Measurements from ENCODE around the gene LY6G6D. TPM values are rescaled to one million over a fixed set of nuclear protein-coding genes. Genes with fewer than 3 reads are reported as not detected.

Gene LY6G6D
- total and polyA plus RNA-seq, 2 of the 13 experiments (the other 11 are each of a cell fraction or from before 2014, with no cell fraction given): not detected

DNA sequence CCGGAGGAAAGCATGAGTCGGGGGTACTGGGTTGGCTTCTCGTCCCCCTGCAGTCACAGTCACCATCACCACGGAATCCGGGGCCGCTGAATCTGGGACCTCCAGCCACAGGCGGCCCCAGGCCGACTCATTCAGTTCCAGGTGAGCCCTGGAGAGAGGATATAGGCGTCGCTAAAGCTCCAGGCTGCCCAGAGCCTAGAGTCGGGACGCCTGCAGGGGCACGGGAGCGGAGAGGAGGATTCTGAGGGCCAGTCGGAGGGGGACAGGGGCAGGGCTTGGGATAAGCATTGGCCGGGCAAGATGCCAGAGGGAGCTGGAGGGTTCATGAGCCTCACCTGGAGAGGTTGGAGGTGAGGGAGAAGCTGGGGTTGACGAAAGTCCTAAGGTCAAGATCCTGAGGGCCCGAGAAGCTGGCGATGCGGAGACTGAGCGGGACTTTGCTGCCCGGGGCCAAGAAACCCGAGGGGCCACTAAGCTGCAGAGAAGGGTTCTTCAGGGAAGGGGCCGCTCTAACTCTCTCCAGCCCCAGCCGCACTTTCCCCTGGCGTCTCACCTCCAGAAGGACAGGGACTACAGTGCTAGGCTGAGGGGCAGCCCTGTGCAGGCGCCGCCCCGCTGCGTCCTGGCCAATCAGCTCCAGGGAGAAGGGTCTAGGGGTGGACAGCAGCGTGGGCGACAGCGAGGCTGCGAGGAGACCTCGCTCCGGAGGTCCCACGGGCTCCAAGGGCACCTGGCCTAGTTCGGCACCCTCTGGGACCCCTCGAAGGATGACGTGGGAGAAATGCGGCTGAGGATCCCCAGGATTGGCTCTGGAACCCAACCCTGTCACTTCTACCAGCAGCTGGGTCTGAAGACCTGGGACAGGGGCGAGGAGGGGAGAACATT lies 51.0 kb downstream of the LY6G6D start (continued):
- TF ChIP-seq, protein P1, sequence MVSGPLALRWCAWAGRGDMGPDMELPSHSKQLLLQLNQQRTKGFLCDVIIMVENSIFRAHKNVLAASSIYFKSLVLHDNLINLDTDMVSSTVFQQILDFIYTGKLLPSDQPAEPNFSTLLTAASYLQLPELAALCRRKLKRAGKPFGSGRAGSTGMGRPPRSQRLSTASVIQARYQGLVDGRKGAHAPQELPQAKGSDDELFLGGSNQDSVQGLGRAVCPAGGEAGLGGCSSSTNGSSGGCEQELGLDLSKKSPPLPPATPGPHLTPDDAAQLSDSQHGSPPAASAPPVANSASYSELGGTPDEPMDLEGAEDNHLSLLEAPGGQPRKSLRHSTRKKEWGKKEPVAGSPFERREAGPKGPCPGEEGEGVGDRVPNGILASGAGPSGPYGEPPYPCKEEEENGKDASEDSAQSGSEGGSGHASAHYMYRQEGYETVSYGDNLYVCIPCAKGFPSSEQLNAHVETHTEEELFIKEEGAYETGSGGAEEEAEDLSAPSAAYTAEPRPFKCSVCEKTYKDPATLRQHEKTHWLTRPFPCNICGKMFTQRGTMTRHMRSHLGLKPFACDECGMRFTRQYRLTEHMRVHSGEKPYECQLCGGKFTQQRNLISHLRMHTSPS (CRISPR knock-in tag; IDR thresholded peaks at IDR 0.05; ENCODE audit: low read depth): peak; percentile 72
- TF ChIP-seq ZNF264 (CRISPR knock-in tag; IDR thresholded peaks at IDR 0.05): no peak

DNA sequence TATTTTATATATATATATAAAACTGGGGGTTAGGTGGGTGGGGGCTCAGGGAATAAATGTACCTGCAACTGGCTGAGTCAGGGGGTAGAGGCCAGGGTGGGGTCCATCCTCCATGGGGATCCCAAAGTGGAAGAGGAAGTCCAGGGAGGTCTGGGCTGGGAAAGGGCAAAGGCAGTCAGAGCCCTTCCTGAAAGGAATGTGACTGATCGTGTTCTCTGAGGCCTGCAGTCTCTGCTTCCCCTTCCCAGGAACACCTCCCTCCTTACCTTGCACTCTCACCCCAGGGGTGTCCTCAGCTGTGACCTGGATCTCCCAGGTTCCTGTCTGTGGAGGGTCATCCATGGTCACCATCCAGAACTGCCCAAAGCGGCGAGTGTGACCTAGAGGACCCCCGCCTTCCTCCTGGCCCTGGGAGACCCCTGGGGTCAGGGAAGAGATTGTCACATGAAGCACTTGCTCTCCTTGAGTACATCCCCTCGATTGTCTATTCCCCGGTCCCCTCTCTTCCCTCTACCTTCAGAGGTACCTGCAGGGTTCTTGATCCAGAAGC lies 52.0 kb downstream of the LY6G6D start:
- Histone ChIP-seq H3K4me3 (replicated peaks in 1 of 3; ENCODE audit: insufficient read depth in 1 of 3, low read depth in 2 of 3, low read length in 3 of 3) (no peak overlapping the region), H3K27ac (ENCODE audit: extremely low read length, insufficient read depth, low read length) (no peak overlapping the region), H2AFZ (ENCODE audit: low read length) (no peak overlapping the region), H3K9me3 (ENCODE audit: low read length) (no peaks in the 10 kb centered on the region), H3K4me1 (ENCODE audit: insufficient read depth, low read length) (peaks cover 49% of the 10 kb centered on the region), H3K9ac (ENCODE audit: insufficient read depth, low read depth, low read length) (no peak overlapping the region), H3K27me3 (ENCODE audit: control insufficient read depth in 1 of 2, insufficient read depth in 2 of 2, low read length in 2 of 2) (no peaks in the 10 kb centered on the region), H3K79me2 (ENCODE audit: insufficient read depth, low read length) (no peaks in the 10 kb centered on the region), H3K4me2 (ENCODE audit: low read depth, low read length) (no peak overlapping the region), H3K36me3 (replicated peaks in 1 of 2; ENCODE audit: control insufficient read depth in 1 of 2, insufficient read depth in 2 of 2, low read length in 2 of 2) (no peaks in the 10 kb centered on the region), H4K20me1 (ENCODE audit: insufficient read depth, low read length) (no peaks in the 10 kb centered on the region)
- CTCF ChIA-PET (ENCODE audit: low intra/inter-chr PET ratio, low total read pairs): no interaction called here
- TF ChIP-seq TEAD3 (CRISPR knock-in tag; optimal IDR thresholded peaks at IDR 0.05; ENCODE audit: borderline replicate concordance) (peak; percentile 15), ZNF788 (CRISPR knock-in tag; IDR thresholded peaks at IDR 0.05; ENCODE audit: borderline replicate concordance) (no peak), CENPT (CRISPR knock-in tag; IDR thresholded peaks at IDR 0.05; ENCODE audit: low read depth) (no peak), RXRA (CRISPR knock-in tag; IDR thresholded peaks at IDR 0.05) (0 out of 2 replicates have a peak, but pooled peaks have one; percentile 26), SALL1 (CRISPR knock-in tag; IDR thresholded peaks at IDR 0.05) (0 out of 2 replicates have a peak, but pooled peaks have one; percentile 23)
- POLR2A ChIA-PET: interaction anchor here (0.7 to 2.3 kb wide), 13 partner anchors 10 to 116 kb away, joined by 3 to 172 read pairs (median 10); partner anchors contain the start of genes BAG6, CLIC1, DDAH2 and HSPA1A
- DNase-seq (ENCODE audit: low spot score): no peak
- no TSS peak for BruUV-seq (replicated peaks)
- 72% methylated on average over 6 of the region's 6 CpGs for WGBS (ENCODE audit: low lambda C conversion rate)
- intact Hi-C loops (cut with micrococcal nuclease; ENCODE audit: unreplicated experiment): no loop called here
- in situ Hi-C loops (cut with HindIII; ENCODE audit: extremely low pct_ligation_motif_present, low pct_unique_long_range_greater_than_20kb): loop anchor here (5.0 kb wide), 2 partner anchors 35 to 85 kb away; partner anchors contain the start of gene LY6G5C
- ATAC-seq: no peak
- no peak for FAIRE-seq

Small RNA genes within 50 kb of the gene (microRNA-seq; reads per million reads assigned to microRNA genes)
- not detected for gene MIR4646

Small RNA genes within 50 kb of the gene (small RNA-seq; reads per million reads assigned to genes)
- gene LY6G6D (ENCODE audit: insufficient read depth in 2 of 3, insufficient read length in 3 of 3, low read depth in 2 of 3, low replicate concordance in 1 of 3) (0 reads per million in 3 experiments), gene MIR4646 (ENCODE audit: insufficient read depth in 2 of 3, insufficient read length in 3 of 3, low read depth in 2 of 3, low replicate concordance in 1 of 3) (0 reads per million in 3 experiments), gene MSH5-SAPCD1 (ENCODE audit: insufficient read depth in 2 of 3, insufficient read length in 3 of 3, low read depth in 2 of 3, low replicate concordance in 1 of 3) (0 reads per million in 3 experiments), gene RNU6-850P (ENCODE audit: insufficient read depth in 2 of 3, insufficient read length in 3 of 3, low read depth in 2 of 3, low replicate concordance in 1 of 3) (0 to 0.33 (median 0) reads per million in 3 experiments), gene SAPCD1 (ENCODE audit: insufficient read depth in 2 of 3, insufficient read length in 3 of 3, low read depth in 2 of 3, low replicate concordance in 1 of 3) (0 to 0.10 (median 0) reads per million in 3 experiments)

Other genes starting within 250 kb of the LY6G6D start
Only the 30 nearest of the 41 such genes appear.
- gene LTA, start 143.1 kb upstream of the LY6G6D start, total RNA-seq (2016; rRNA removed; fragmentation: Illumina TruSeq; extraction: Trizol): not detected in 2 replicates
- gene LTA, start 143.1 kb upstream of the LY6G6D start, polyA plus RNA-seq (2011; rRNA removed): 0.09 TPM in 1 of 2 replicates, not detected in the other
- gene TNF, start 139.8 kb upstream of the LY6G6D start, total RNA-seq (2016; rRNA removed; fragmentation: Illumina TruSeq; extraction: Trizol): not detected in 2 replicates
- gene TNF, start 139.8 kb upstream of the LY6G6D start, polyA plus RNA-seq (2011; rRNA removed): not detected in 2 replicates
- 0.22 TPM in 1 of 2 replicates, not detected in the other for gene LTB, start 132.9 kb upstream of the LY6G6D start, total RNA-seq (2016; rRNA removed; fragmentation: Illumina TruSeq; extraction: Trizol)
- 0.09 and 0.30 TPM in 2 replicates for gene LTB, start 132.9 kb upstream of the LY6G6D start, polyA plus RNA-seq (2011; rRNA removed)
- gene LST1, start 129.1 kb upstream of the LY6G6D start, total RNA-seq (2016; rRNA removed; fragmentation: Illumina TruSeq; extraction: Trizol): not detected in 2 replicates
- gene LST1, start 129.1 kb upstream of the LY6G6D start, polyA plus RNA-seq (2011; rRNA removed): not detected in 2 replicates
- not detected in 2 replicates for gene NCR3, start 122.3 kb upstream of the LY6G6D start, total RNA-seq (2016; rRNA removed; fragmentation: Illumina TruSeq; extraction: Trizol)
- gene NCR3, start 122.3 kb upstream of the LY6G6D start, polyA plus RNA-seq (2011; rRNA removed): not detected in 2 replicates
- not detected in 2 replicates for gene AIF1, start 100.1 kb upstream of the LY6G6D start, total RNA-seq (2016; rRNA removed; fragmentation: Illumina TruSeq; extraction: Trizol)
- 1.4 and 1.5 TPM in 2 replicates for gene AIF1, start 100.1 kb upstream of the LY6G6D start, polyA plus RNA-seq (2011; rRNA removed)
- 37.2 and 38.9 TPM in 2 replicates for gene PRRC2A, start 94.6 kb upstream of the LY6G6D start, total RNA-seq (2016; rRNA removed; fragmentation: Illumina TruSeq; extraction: Trizol)
- gene PRRC2A, start 94.6 kb upstream of the LY6G6D start, polyA plus RNA-seq (2011; rRNA removed): 47.4 and 60.5 TPM in 2 replicates
- gene BAG6, start 62.7 kb upstream of the LY6G6D start, total RNA-seq (2016; rRNA removed; fragmentation: Illumina TruSeq; extraction: Trizol): 169 and 190 TPM in 2 replicates
- 157 and 184 TPM in 2 replicates for gene BAG6, start 62.7 kb upstream of the LY6G6D start, polyA plus RNA-seq (2011; rRNA removed)
- 52.9 and 98.2 TPM in 2 replicates for gene APOM, start 59.5 kb upstream of the LY6G6D start, total RNA-seq (2016; rRNA removed; fragmentation: Illumina TruSeq; extraction: Trizol)
- gene APOM, start 59.5 kb upstream of the LY6G6D start, polyA plus RNA-seq (2011; rRNA removed): 1,140 and 1,216 TPM in 2 replicates
- 15.5 and 18.1 TPM in 2 replicates for gene C6orf47, start 54.6 kb upstream of the LY6G6D start, total RNA-seq (2016; rRNA removed; fragmentation: Illumina TruSeq; extraction: Trizol)
- gene C6orf47, start 54.6 kb upstream of the LY6G6D start, polyA plus RNA-seq (2011; rRNA removed): 1.7 and 2.1 TPM in 2 replicates
- gene GPANK1, start 50.4 kb upstream of the LY6G6D start, total RNA-seq (2016; rRNA removed; fragmentation: Illumina TruSeq; extraction: Trizol): 22.8 and 25.3 TPM in 2 replicates
- 14.8 and 15.4 TPM in 2 replicates for gene GPANK1, start 50.4 kb upstream of the LY6G6D start, polyA plus RNA-seq (2011; rRNA removed)
- gene CSNK2B, start 49.3 kb upstream of the LY6G6D start, total RNA-seq (2016; rRNA removed; fragmentation: Illumina TruSeq; extraction: Trizol): 296 and 316 TPM in 2 replicates
- 111 and 116 TPM in 2 replicates for gene CSNK2B, start 49.3 kb upstream of the LY6G6D start, polyA plus RNA-seq (2011; rRNA removed)
- 0.73 and 7.8 TPM in 2 replicates for gene LY6G5B, start 45.4 kb upstream of the LY6G6D start, total RNA-seq (2016; rRNA removed; fragmentation: Illumina TruSeq; extraction: Trizol)
- 14.7 and 15.7 TPM in 2 replicates for gene LY6G5B, start 45.4 kb upstream of the LY6G6D start, polyA plus RNA-seq (2011; rRNA removed)
- 0.33 TPM in 1 of 2 replicates, not detected in the other for gene LY6G5C, start 34.3 kb upstream of the LY6G6D start, total RNA-seq (2016; rRNA removed; fragmentation: Illumina TruSeq; extraction: Trizol)
- 0.50 and 0.55 TPM in 2 replicates for gene LY6G5C, start 34.3 kb upstream of the LY6G6D start, polyA plus RNA-seq (2011; rRNA removed)
- 16.2 and 43.5 TPM in 2 replicates for gene ABHD16A, start 12.0 kb upstream of the LY6G6D start, total RNA-seq (2016; rRNA removed; fragmentation: Illumina TruSeq; extraction: Trizol)
- 45.4 and 49.0 TPM in 2 replicates for gene ABHD16A, start 12.0 kb upstream of the LY6G6D start, polyA plus RNA-seq (2011; rRNA removed)
- not detected in 2 replicates for gene LY6G6F, start 8.5 kb upstream of the LY6G6D start, total RNA-seq (2016; rRNA removed; fragmentation: Illumina TruSeq; extraction: Trizol)
- not detected in 2 replicates for gene LY6G6F, start 8.5 kb upstream of the LY6G6D start, polyA plus RNA-seq (2011; rRNA removed)
- gene LY6G6C, start 6.4 kb downstream of the LY6G6D start, total RNA-seq (2016; rRNA removed; fragmentation: Illumina TruSeq; extraction: Trizol): not detected in 2 replicates
- gene LY6G6C, start 6.4 kb downstream of the LY6G6D start, polyA plus RNA-seq (2011; rRNA removed): 0.15 and 0.21 TPM in 2 replicates
- gene MPIG6B, start 8.0 kb downstream of the LY6G6D start, total RNA-seq (2016; rRNA removed; fragmentation: Illumina TruSeq; extraction: Trizol): not detected in 2 replicates
- gene MPIG6B, start 8.0 kb downstream of the LY6G6D start, polyA plus RNA-seq (2011; rRNA removed): not detected in 2 replicates
- 14.4 and 16.4 TPM in 2 replicates for gene DDAH2, start 14.0 kb downstream of the LY6G6D start, total RNA-seq (2016; rRNA removed; fragmentation: Illumina TruSeq; extraction: Trizol)
- 21.1 and 21.9 TPM in 2 replicates for gene DDAH2, start 14.0 kb downstream of the LY6G6D start, polyA plus RNA-seq (2011; rRNA removed)
- 445 and 602 TPM in 2 replicates for gene CLIC1, start 21.2 kb downstream of the LY6G6D start, total RNA-seq (2016; rRNA removed; fragmentation: Illumina TruSeq; extraction: Trizol)
- gene CLIC1, start 21.2 kb downstream of the LY6G6D start, polyA plus RNA-seq (2011; rRNA removed): 891 and 997 TPM in 2 replicates
- gene MSH5, start 24.7 kb downstream of the LY6G6D start, total RNA-seq (2016; rRNA removed; fragmentation: Illumina TruSeq; extraction: Trizol): 2.5 and 10.2 TPM in 2 replicates
- gene MSH5, start 24.7 kb downstream of the LY6G6D start, polyA plus RNA-seq (2011; rRNA removed): 28.3 and 38.7 TPM in 2 replicates
- 0.56 and 2.5 TPM in 2 replicates for gene SAPCD1, start 47.3 kb downstream of the LY6G6D start, total RNA-seq (2016; rRNA removed; fragmentation: Illumina TruSeq; extraction: Trizol)
- gene SAPCD1, start 47.3 kb downstream of the LY6G6D start, polyA plus RNA-seq (2011; rRNA removed): 3.9 and 5.3 TPM in 2 replicates
- gene VWA7, start 62.0 kb downstream of the LY6G6D start, total RNA-seq (2016; rRNA removed; fragmentation: Illumina TruSeq; extraction: Trizol): 0.79 and 0.86 TPM in 2 replicates
- 3.3 and 4.4 TPM in 2 replicates for gene VWA7, start 62.0 kb downstream of the LY6G6D start, polyA plus RNA-seq (2011; rRNA removed)
- 56.1 and 59.2 TPM in 2 replicates for gene VARS1, start 80.4 kb downstream of the LY6G6D start, total RNA-seq (2016; rRNA removed; fragmentation: Illumina TruSeq; extraction: Trizol)
- gene VARS1, start 80.4 kb downstream of the LY6G6D start, polyA plus RNA-seq (2011; rRNA removed): 14.7 and 19.9 TPM in 2 replicates
- 90.5 and 93.7 TPM in 2 replicates for gene LSM2, start 91.6 kb downstream of the LY6G6D start, total RNA-seq (2016; rRNA removed; fragmentation: Illumina TruSeq; extraction: Trizol)
- gene LSM2, start 91.6 kb downstream of the LY6G6D start, polyA plus RNA-seq (2011; rRNA removed): 64.7 and 69.4 TPM in 2 replicates
- 0.55 and 0.94 TPM in 2 replicates for gene HSPA1L, start 99.9 kb downstream of the LY6G6D start, total RNA-seq (2016; rRNA removed; fragmentation: Illumina TruSeq; extraction: Trizol)
- 0.78 and 1.0 TPM in 2 replicates for gene HSPA1L, start 99.9 kb downstream of the LY6G6D start, polyA plus RNA-seq (2011; rRNA removed)
- 83.5 and 85.0 TPM in 2 replicates for gene HSPA1A, start 100.2 kb downstream of the LY6G6D start, total RNA-seq (2016; rRNA removed; fragmentation: Illumina TruSeq; extraction: Trizol)
- 44.5 and 80.9 TPM in 2 replicates for gene HSPA1A, start 100.2 kb downstream of the LY6G6D start, polyA plus RNA-seq (2011; rRNA removed)
- 186 and 189 TPM in 2 replicates for gene HSPA1B, start 112.4 kb downstream of the LY6G6D start, total RNA-seq (2016; rRNA removed; fragmentation: Illumina TruSeq; extraction: Trizol)
- gene HSPA1B, start 112.4 kb downstream of the LY6G6D start, polyA plus RNA-seq (2011; rRNA removed): 26.0 and 57.2 TPM in 2 replicates
- gene NEU1, start 147.5 kb downstream of the LY6G6D start, total RNA-seq (2016; rRNA removed; fragmentation: Illumina TruSeq; extraction: Trizol): 139 and 297 TPM in 2 replicates
- 202 and 215 TPM in 2 replicates for gene NEU1, start 147.5 kb downstream of the LY6G6D start, polyA plus RNA-seq (2011; rRNA removed)
- 5.6 and 5.9 TPM in 2 replicates for gene SLC44A4, start 163.6 kb downstream of the LY6G6D start, total RNA-seq (2016; rRNA removed; fragmentation: Illumina TruSeq; extraction: Trizol)
- gene SLC44A4, start 163.6 kb downstream of the LY6G6D start, polyA plus RNA-seq (2011; rRNA removed): 3.5 and 3.6 TPM in 2 replicates

Data from HepG2 (cell line).